ENCODE measurements around the gene MAPKBP1. TPM values are rescaled to one million over a fixed set of nuclear protein-coding genes. Genes with fewer than 3 reads are reported as not detected.

MAPKBP1 gene
- total and polyA plus RNA-seq, 2 of the 8 experiments (the other 6 are each of a cell fraction or from before 2014, with no cell fraction given), result 4.3 to 11.3 TPM

DNA sequence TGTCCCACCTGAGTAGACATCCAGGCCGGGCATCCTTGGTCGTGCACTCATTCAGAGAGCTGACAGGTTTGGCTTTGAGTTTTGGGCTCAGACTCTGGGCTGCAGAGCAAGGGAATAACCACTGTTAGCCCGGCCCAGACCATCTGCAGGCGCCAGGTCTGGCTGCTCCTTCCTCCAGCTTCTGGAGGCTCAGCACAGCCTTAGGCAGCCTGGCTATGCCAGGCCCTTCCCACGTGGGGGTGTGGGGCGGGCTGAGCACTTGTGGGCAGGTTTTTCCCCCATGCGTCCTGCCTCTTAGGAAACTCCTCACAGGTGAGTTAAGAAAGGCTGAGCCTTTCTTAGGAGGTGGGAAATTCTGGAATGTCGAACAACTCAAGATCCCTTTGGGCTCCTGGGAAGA lies 75.6 kb downstream of the MAPKBP1 start:
- Histone ChIP-seq H3K23ac (ENCODE audit: insufficient read length) (no peak overlapping the region), H2BK5ac (ENCODE audit: low read depth, low read length) (no peak overlapping the region), H3K27ac (ENCODE audit: low read depth, low read length) (no peak overlapping the region), H3K14ac (ENCODE audit: insufficient read length) (no peak overlapping the region), H2AFZ (ENCODE audit: low read length) (no peak overlapping the region), H3K9ac (replicated peaks in 1 of 4; ENCODE audit: extremely low read depth in 1 of 4, low read depth in 3 of 4, low read length in 3 of 4) (no peak overlapping the region), H3K56ac (replicated peaks; ENCODE audit: insufficient read length, low read depth, low read length) (no peak overlapping the region), H3K36me3 (ENCODE audit: control insufficient read depth in 2 of 4, insufficient read depth in 4 of 4, low read length in 3 of 4) (peaks cover 0 to 7% (median 2%) of the 10 kb centered on the region in 4 experiments; a peak in 3 of 8 replicates), H2BK12ac (ENCODE audit: low read depth, low read length) (no peak overlapping the region), H4K91ac (replicated peaks; ENCODE audit: insufficient read length, low read length) (no peak overlapping the region), H2BK120ac (replicated peaks; ENCODE audit: low read depth, low read length) (no peak overlapping the region), H3K4me3 (ENCODE audit: extremely low read depth in 1 of 4, insufficient read depth in 2 of 4, low read depth in 3 of 4, low read length in 4 of 4) (no peak overlapping the region), H3K4me2 (ENCODE audit: insufficient read depth in 1 of 2, low read depth in 2 of 2, low read length in 2 of 2) (no peak overlapping the region), H3K23me2 (ENCODE audit: low read depth, low read length) (0 out of 2 replicates have a peak, but pooled peaks cover 2% of the 10 kb centered on the region), H3K4me1 (replicated peaks in 1 of 4; ENCODE audit: control insufficient read depth in 3 of 4, insufficient read depth in 4 of 4, low read length in 3 of 4) (no peaks in the 10 kb centered on the region; a peak in 2 of 7 replicates), H2BK15ac (ENCODE audit: low read length) (no peak overlapping the region), H2AK5ac (ENCODE audit: low read depth, low read length) (no peak overlapping the region), H3K4ac (replicated peaks; ENCODE audit: insufficient read length, low read depth, low read length) (no peak overlapping the region), H4K8ac (ENCODE audit: extremely low read depth, insufficient read depth, low read length) (no peak overlapping the region), H3K18ac (ENCODE audit: extremely low read depth, low read length) (no peak overlapping the region), H3K79me1 (ENCODE audit: low read depth, low read length) (no peaks in the 10 kb centered on the region), H4K20me1 (replicated peaks in 1 of 2; ENCODE audit: control insufficient read depth in 1 of 2, insufficient read depth in 2 of 2, low read length in 2 of 2) (no peaks in the 10 kb centered on the region), H4K5ac (ENCODE audit: insufficient read length, low read depth, low read length) (no peak overlapping the region), H3K9me3 (ENCODE audit: insufficient read depth in 2 of 2, low read depth in 1 of 2, low read length in 1 of 2) (no peaks in the 10 kb centered on the region), H3K79me2 (ENCODE audit: control insufficient read depth in 1 of 2, insufficient read depth in 2 of 2, low read length in 2 of 2) (no peaks in the 10 kb centered on the region), H3K27me3 (replicated peaks in 1 of 4; ENCODE audit: control insufficient read depth in 3 of 4, extremely low read depth in 1 of 4, insufficient read depth in 3 of 4, low read length in 3 of 4) (no peaks in the 10 kb centered on the region), H2BK20ac (ENCODE audit: low read length) (no peak overlapping the region)
- DNase-seq (ENCODE audit: low read depth in 1 of 2, low spot score in 2 of 2) (no peak), FAIRE-seq (no peak)
- POLR2A ChIA-PET (ENCODE audit: partially characterized antibody), result interaction anchor here (1.1 to 7.2 kb wide), 5 partner anchors 9 to 28 kb away, joined by 3 to 45 read pairs (median 11); partner anchors contain the start of gene PLA2G4B
- WGBS, 2 experiments (ENCODE audit: extremely low coverage in 1 of 2, insufficient coverage in 1 of 2, insufficient read length in 1 of 2, insufficient replicate concordance in 2 of 2, low coverage in 1 of 2, low lambda C conversion rate in 2 of 2, missing lambda C conversion rate in 1 of 2), result 73% methylated on average over 8 of the region's 8 CpGs; no CpG with 5 or more reads in 1 of the 2 experiments
- CTCF ChIA-PET (ENCODE audit: partially characterized antibody), result interaction anchor here (1.1 to 3.2 kb wide), 4 partner anchors 8 to 58 kb away, joined by 3 to 16 read pairs (median 6); no protein-coding TSS in a partner anchor
- no peak for TF ChIP-seq CBX5 (IDR thresholded peaks at IDR 0.05; ENCODE audit: low read depth, low read length)
- no peak for TF ChIP-seq FOSL1 (IDR thresholded peaks at IDR 0.05; ENCODE audit: insufficient read depth, low read depth, low read length)
- no peak for TF ChIP-seq PHF8 (conservative IDR thresholded peaks at IDR 0.05; ENCODE audit: low read depth, low read length)
- no peak for TF ChIP-seq MAFK (IDR thresholded peaks at IDR 0.05; ENCODE audit: low read depth, low read length)
- TF ChIP-seq SRF (IDR thresholded peaks at IDR 0.05; ENCODE audit: low read depth, low read length), result no peak
- TF ChIP-seq ZNF274 (IDR thresholded peaks at IDR 0.05; ENCODE audit: borderline replicate concordance, extremely low read depth, low read length), result no peak
- TF ChIP-seq, protein P1, sequence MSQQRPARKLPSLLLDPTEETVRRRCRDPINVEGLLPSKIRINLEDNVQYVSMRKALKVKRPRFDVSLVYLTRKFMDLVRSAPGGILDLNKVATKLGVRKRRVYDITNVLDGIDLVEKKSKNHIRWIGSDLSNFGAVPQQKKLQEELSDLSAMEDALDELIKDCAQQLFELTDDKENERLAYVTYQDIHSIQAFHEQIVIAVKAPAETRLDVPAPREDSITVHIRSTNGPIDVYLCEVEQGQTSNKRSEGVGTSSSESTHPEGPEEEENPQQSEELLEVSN (IDR thresholded peaks at IDR 0.05), result no peak
- no peak for TF ChIP-seq SP2 (IDR thresholded peaks at IDR 0.05; ENCODE audit: low read length)
- no peak for TF ChIP-seq EP300 (IDR thresholded peaks at IDR 0.05; ENCODE audit: borderline replicate concordance in 1 of 2, low read depth in 2 of 2, low read length in 2 of 2)
- no peak for TF ChIP-seq NRF1 (IDR thresholded peaks at IDR 0.05; ENCODE audit: low read depth, low read length)
- no peak for TF ChIP-seq SIX5 (IDR thresholded peaks at IDR 0.05; ENCODE audit: low read depth, low read length)

All from H1 (cell line).